ENCODE data around the gene PARD3B. TPM values are rescaled to one million over a fixed set of nuclear protein-coding genes. Genes with fewer than 3 reads are reported as not detected.

PARD3B gene
- total RNA-seq, 1 experiment from 2014 or later: 6.4 TPM

GRCh38 chr2:204770735-204771134 is 225.5 kb downstream of the PARD3B start:
- H3K4me3 Mint-ChIP-seq: no peak overlapping the region

More at GRCh38 chr2:204770735-204771134, 225.5 kb downstream of the PARD3B start:
- no peak overlapping the region for H2BK20ac ChIP-seq (ENCODE audit: low read depth, low read length, poor library complexity, severe bottlenecking)
- H3K9me3 ChIP-seq (ENCODE audit: control insufficient read depth, low read depth, low read length): no peaks in the 10 kb centered on the region
- no peak overlapping the region for H2AFZ ChIP-seq (ENCODE audit: low read length)
- no peak overlapping the region for H2BK120ac ChIP-seq (ENCODE audit: low read depth, low read length, poor library complexity, severe bottlenecking)
- H2BK5ac ChIP-seq (ENCODE audit: insufficient read length, low read length): no peak overlapping the region
- H3K56ac ChIP-seq (ENCODE audit: insufficient read length, low read depth, low read length): no peak overlapping the region
- no peak for DNase-seq
- H4K91ac ChIP-seq (ENCODE audit: insufficient read length, low read depth, low read length): no peak overlapping the region
- no peak overlapping the region for H3K9ac ChIP-seq (ENCODE audit: extremely low read depth, insufficient read length, low read length)
- Mint-ChIP-seq H3K27ac (no peak overlapping the region), H3K27me3 (ENCODE audit: low read depth) (no peaks in the 10 kb centered on the region), H3K36me3 (ENCODE audit: insufficient read depth in 1 of 3, low read depth in 3 of 3) (no peaks in the 10 kb centered on the region), H3K9me3 (no peaks in the 10 kb centered on the region), H3K4me1 (no peaks in the 10 kb centered on the region)
- H3K14ac ChIP-seq (ENCODE audit: insufficient read depth, low read length): no peak overlapping the region
- H3K23me2 ChIP-seq (ENCODE audit: insufficient read length, low read depth, low read length, poor library complexity, severe bottlenecking): no peaks in the 10 kb centered on the region
- no peaks in the 10 kb centered on the region for H3K27me3 ChIP-seq (ENCODE audit: insufficient read depth, low read length)
- no CpG with 5 or more reads among the region's 1 CpG for WGBS (ENCODE audit: extremely low coverage, insufficient read length, low lambda C conversion rate)
- no peak overlapping the region for H3T11ph ChIP-seq (ENCODE audit: low read length)
- no peaks in the 10 kb centered on the region for H3K79me1 ChIP-seq (ENCODE audit: insufficient read depth, low read depth, low read length, poor library complexity, severe bottlenecking)
- no peak overlapping the region for H2BK15ac ChIP-seq (ENCODE audit: low read depth, low read length)
- H2BK12ac ChIP-seq (ENCODE audit: insufficient read length, low read depth, low read length): no peak overlapping the region
- H3K27ac ChIP-seq (ENCODE audit: insufficient read length, low read depth, low read length): no peak overlapping the region
- no peaks in the 10 kb centered on the region for H4K20me1 ChIP-seq (ENCODE audit: control insufficient read depth, insufficient read depth, insufficient read length)
- no peak overlapping the region for H3K23ac ChIP-seq (ENCODE audit: insufficient read length, low read depth, low read length)
- no peak overlapping the region for H2AK5ac ChIP-seq (ENCODE audit: insufficient read length, low read length)
- no peak overlapping the region for H3K18ac ChIP-seq (ENCODE audit: insufficient read length, low read depth, low read length)
- H3K4me1 ChIP-seq (ENCODE audit: insufficient read depth, low read length): no peaks in the 10 kb centered on the region
- H3K4me2 ChIP-seq (ENCODE audit: insufficient read depth, insufficient read length, low read length): no peak overlapping the region
- no peak overlapping the region for H4K5ac ChIP-seq (ENCODE audit: insufficient read length, low read depth, low read length)
- H3K4ac ChIP-seq (ENCODE audit: low read depth, low read length): no peak overlapping the region
- H3K79me2 ChIP-seq (ENCODE audit: insufficient read depth, low read length): no peaks in the 10 kb centered on the region
- no peak overlapping the region for H4K8ac ChIP-seq (replicated peaks; ENCODE audit: insufficient read length, low read depth, low read length)
- no peak for TF ChIP-seq CTCF (conservative IDR thresholded peaks at IDR 0.05)

Measured in H9 (cell line).